Type B pancreatic cell (in vitro differentiated cells): ENCODE measurements around the gene OPHN1. TPM values are rescaled to one million over a fixed set of nuclear protein-coding genes. Genes with fewer than 3 reads are reported as not detected.

Source experiments
- DNase-seq: peaks from one replicate; pipeline ENCODE4 v3.0.0; 2021; ENCODE audit warnings: mixed read lengths; ENCODE audit not compliant: unreplicated experiment; ENCODE audit errors: extremely low spot score
- H3K27ac Mint-ChIP-seq: 2 replicates; pipeline ENCODE4 v1.8.0; 2021; ENCODE audit warnings: mild to moderate bottlenecking, mixed read lengths
- H3K27me3 Mint-ChIP-seq: 2 replicates; pipeline ENCODE4 v1.8.0; 2021; ENCODE audit warnings: mixed read lengths
- H3K36me3 Mint-ChIP-seq: 2 replicates; pipeline ENCODE4 v1.8.0; 2021; ENCODE audit warnings: mixed read lengths
- H3K4me1 Mint-ChIP-seq: one replicate; pipeline ENCODE4 v1.8.0; 2021; ENCODE audit warnings: mixed read lengths; ENCODE audit not compliant: unreplicated experiment
- H3K4me3 Mint-ChIP-seq: 2 replicates; pipeline ENCODE4 v1.8.0; 2021; ENCODE audit warnings: mild to moderate bottlenecking, mixed read lengths
- H3K9me3 Mint-ChIP-seq: 2 replicates; pipeline ENCODE4 v1.8.0; 2021; ENCODE audit warnings: mixed read lengths
- CTCF ChIP-seq: fragments of 200-600 bp; sonication (generic); conservative IDR thresholded peaks from 2 replicates; pipeline ENCODE4 v1.5.0; 2021; ENCODE audit warnings: antibody characterized with exemption, mild to moderate bottlenecking
- total RNA-seq: library from RNA; stranded (reverse); gene quantifications from 2 replicates; pipeline ENCODE4 v1.2.1, GENCODE V29; 2021; ENCODE audit warnings: low replicate concordance

OPHN1 gene
- total RNA-seq, 1 donor from 2014 or later: 7.4 TPM

- TF ChIP-seq CTCF: no peak
- Mint-ChIP-seq H3K9me3 (no peaks in the 10 kb centered on the region), H3K4me3 (no peak overlapping the region), H3K36me3 (no peaks in the 10 kb centered on the region), H3K27ac (no peak overlapping the region), H3K4me1 (no peaks in the 10 kb centered on the region), H3K27me3 (no peaks in the 10 kb centered on the region)
- DNase-seq: no peak
Measured at GRCh38 chrX:68060506-68061205, 372.6 kb downstream of the OPHN1 start.

- Mint-ChIP-seq H3K9me3 (no peaks in the 10 kb centered on the region), H3K36me3 (no peaks in the 10 kb centered on the region)
- TF ChIP-seq CTCF: no peak
Measured at GRCh38 chrX:68059469-68059868, 373.8 kb downstream of the OPHN1 start.

GRCh38 chrX:68049466-68049865 is 383.8 kb downstream of the OPHN1 start:
- DNase-seq: no peak
- peaks cover 3% of the 10 kb centered on the region for H3K36me3 Mint-ChIP-seq
- no peak overlapping the region for H3K4me3 Mint-ChIP-seq
- no peak for TF ChIP-seq CTCF
- H3K4me1 Mint-ChIP-seq: no peaks in the 10 kb centered on the region
- no peak overlapping the region for H3K27ac Mint-ChIP-seq
- no peaks in the 10 kb centered on the region for H3K9me3 Mint-ChIP-seq
- no peaks in the 10 kb centered on the region for H3K27me3 Mint-ChIP-seq

More at GRCh38 chrX:68059469-68059868, 373.8 kb downstream of the OPHN1 start:
- H3K27ac Mint-ChIP-seq: no peak overlapping the region
- no peaks in the 10 kb centered on the region for H3K27me3 Mint-ChIP-seq
- no peak for DNase-seq
- no peaks in the 10 kb centered on the region for H3K4me1 Mint-ChIP-seq
- no peak overlapping the region for H3K4me3 Mint-ChIP-seq

- no peaks in the 10 kb centered on the region for H3K4me1 Mint-ChIP-seq
- no peak overlapping the region for H3K27ac Mint-ChIP-seq
- H3K27me3 Mint-ChIP-seq: no peaks in the 10 kb centered on the region
- H3K4me3 Mint-ChIP-seq: no peak overlapping the region
- DNase-seq: no peak
- no peaks in the 10 kb centered on the region for H3K9me3 Mint-ChIP-seq
- peaks cover 3% of the 10 kb centered on the region for H3K36me3 Mint-ChIP-seq
- no peak for TF ChIP-seq CTCF
Measured at GRCh38 chrX:68048774-68049173, 384.5 kb downstream of the OPHN1 start.

- no peaks in the 10 kb centered on the region for H3K27me3 Mint-ChIP-seq
- no peak for TF ChIP-seq CTCF
- no peak for DNase-seq
- H3K27ac Mint-ChIP-seq: no peak overlapping the region
- H3K4me1 Mint-ChIP-seq: no peaks in the 10 kb centered on the region
- no peaks in the 10 kb centered on the region for H3K36me3 Mint-ChIP-seq
- H3K9me3 Mint-ChIP-seq: no peaks in the 10 kb centered on the region
- no peak overlapping the region for H3K4me3 Mint-ChIP-seq
Measured at GRCh38 chrX:68045008-68045577, 388.2 kb downstream of the OPHN1 start.
